ENCODE results near the gene EXOC4.

EXOC4 gene

GRCh38 chr7:133510326-133511055 is 257.6 kb downstream of the EXOC4 start:
- H3K36me3 ChIP-seq (ENCODE audit: control insufficient read depth, insufficient read depth, low read length), result no peaks in the 10 kb centered on the region
- H3K27me3 ChIP-seq (ENCODE audit: control insufficient read depth, insufficient read depth, low read length), result no peaks in the 10 kb centered on the region
- H3K9me3 ChIP-seq (ENCODE audit: control insufficient read depth, insufficient read depth, low read depth, low read length), result no peaks in the 10 kb centered on the region
- H3K9ac ChIP-seq (ENCODE audit: low read length), result no peak overlapping the region
- H3K4me1 ChIP-seq (ENCODE audit: control insufficient read depth, insufficient read depth, low read length), result peaks cover 7% of the 10 kb centered on the region
- no peak overlapping the region for H3K27ac ChIP-seq (ENCODE audit: low read depth, low read length)
- no peak overlapping the region for H3K4me3 ChIP-seq (ENCODE audit: low read depth, low read length)

GRCh38 chr7:133511252-133511651 is 258.4 kb downstream of the EXOC4 start:
- no peaks in the 10 kb centered on the region for H3K27me3 ChIP-seq (ENCODE audit: control insufficient read depth, insufficient read depth, low read length)
- H3K36me3 ChIP-seq (ENCODE audit: control insufficient read depth, insufficient read depth, low read length), result no peaks in the 10 kb centered on the region
- no peak overlapping the region for H3K27ac ChIP-seq (ENCODE audit: low read depth, low read length)
- H3K9me3 ChIP-seq (ENCODE audit: control insufficient read depth, insufficient read depth, low read depth, low read length), result no peaks in the 10 kb centered on the region
- H3K4me1 ChIP-seq (ENCODE audit: control insufficient read depth, insufficient read depth, low read length), result peaks cover 7% of the 10 kb centered on the region
- no peak overlapping the region for H3K4me3 ChIP-seq (ENCODE audit: low read depth, low read length)
- H3K9ac ChIP-seq (ENCODE audit: low read length), result no peak overlapping the region

DNA sequence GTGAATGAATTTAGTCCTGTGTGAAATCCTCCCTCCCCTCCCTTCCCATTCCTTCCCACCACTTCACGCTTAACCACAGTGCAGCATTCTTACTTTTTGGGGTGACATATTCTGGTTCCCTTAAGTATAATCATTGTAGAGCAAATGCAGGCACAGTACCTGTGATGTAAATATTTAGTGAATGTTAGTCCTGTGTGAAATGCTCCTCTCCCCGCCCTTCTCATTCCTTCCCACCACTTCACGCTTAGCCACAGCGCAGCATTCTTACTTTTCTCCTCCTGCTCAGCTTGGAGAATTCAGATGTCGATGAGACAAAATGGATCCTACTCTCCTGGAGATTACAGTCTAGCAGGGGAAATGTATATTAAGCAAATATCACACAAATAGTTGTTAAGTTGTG is 258.8 kb downstream of the EXOC4 start:
- H3K9me3 ChIP-seq (ENCODE audit: control insufficient read depth, insufficient read depth, low read depth, low read length), result no peaks in the 10 kb centered on the region
- no peak overlapping the region for H3K9ac ChIP-seq (ENCODE audit: low read length)
- H3K27me3 ChIP-seq (ENCODE audit: control insufficient read depth, insufficient read depth, low read length), result no peaks in the 10 kb centered on the region
- H3K36me3 ChIP-seq (ENCODE audit: control insufficient read depth, insufficient read depth, low read length), result no peaks in the 10 kb centered on the region
- no peak overlapping the region for H3K4me3 ChIP-seq (ENCODE audit: low read depth, low read length)
- H3K4me1 ChIP-seq (ENCODE audit: control insufficient read depth, insufficient read depth, low read length), result peaks cover 7% of the 10 kb centered on the region
- H3K27ac ChIP-seq (ENCODE audit: low read depth, low read length), result no peak overlapping the region

- Histone ChIP-seq H3K9me3 (ENCODE audit: control insufficient read depth, insufficient read depth, low read depth, low read length) (no peaks in the 10 kb centered on the region), H3K9ac (ENCODE audit: low read length) (no peak overlapping the region), H3K4me1 (ENCODE audit: control insufficient read depth, insufficient read depth, low read length) (peaks cover 7% of the 10 kb centered on the region), H3K27me3 (ENCODE audit: control insufficient read depth, insufficient read depth, low read length) (no peaks in the 10 kb centered on the region), H3K36me3 (ENCODE audit: control insufficient read depth, insufficient read depth, low read length) (no peaks in the 10 kb centered on the region), H3K27ac (ENCODE audit: low read depth, low read length) (no peak overlapping the region), H3K4me3 (ENCODE audit: low read depth, low read length) (no peak overlapping the region)
Observed at GRCh38 chr7:133512560-133512959, 259.7 kb downstream of the EXOC4 start.

- Histone ChIP-seq H3K4me3 (ENCODE audit: low read depth, low read length) (no peak overlapping the region), H3K4me1 (ENCODE audit: control insufficient read depth, insufficient read depth, low read length) (peaks cover 1% of the 10 kb centered on the region), H3K9ac (ENCODE audit: low read length) (no peak overlapping the region), H3K27me3 (ENCODE audit: control insufficient read depth, insufficient read depth, low read length) (no peaks in the 10 kb centered on the region), H3K36me3 (ENCODE audit: control insufficient read depth, insufficient read depth, low read length) (no peaks in the 10 kb centered on the region), H3K27ac (ENCODE audit: low read depth, low read length) (no peak overlapping the region), H3K9me3 (ENCODE audit: control insufficient read depth, insufficient read depth, low read depth, low read length) (0 out of 2 replicates have a peak, but pooled peaks cover 2% of the 10 kb centered on the region)
Observed at GRCh38 chr7:133513608-133514007, 260.7 kb downstream of the EXOC4 start.

- no peaks in the 10 kb centered on the region for H3K4me1 ChIP-seq (ENCODE audit: control insufficient read depth, insufficient read depth, low read length)
- no peak overlapping the region for H3K9ac ChIP-seq (ENCODE audit: low read length)
- no peak overlapping the region for H3K27ac ChIP-seq (ENCODE audit: low read depth, low read length)
- H3K27me3 ChIP-seq (ENCODE audit: control insufficient read depth, insufficient read depth, low read length), result no peaks in the 10 kb centered on the region
- H3K4me3 ChIP-seq (ENCODE audit: low read depth, low read length), result no peak overlapping the region
- no peaks in the 10 kb centered on the region for H3K36me3 ChIP-seq (ENCODE audit: control insufficient read depth, insufficient read depth, low read length)
- H3K9me3 ChIP-seq (ENCODE audit: control insufficient read depth, insufficient read depth, low read depth, low read length), result 0 out of 2 replicates have a peak, but pooled peaks cover 2% of the 10 kb centered on the region
Observed at GRCh38 chr7:133514551-133514950, 261.7 kb downstream of the EXOC4 start.

- no peak overlapping the region for H3K27ac ChIP-seq (ENCODE audit: low read depth, low read length)
- H3K27me3 ChIP-seq (ENCODE audit: control insufficient read depth, insufficient read depth, low read length), result no peaks in the 10 kb centered on the region
- H3K4me1 ChIP-seq (ENCODE audit: control insufficient read depth, insufficient read depth, low read length), result no peaks in the 10 kb centered on the region
- no peak overlapping the region for H3K4me3 ChIP-seq (ENCODE audit: low read depth, low read length)
- 0 out of 2 replicates have a peak, but pooled peaks cover 2% of the 10 kb centered on the region for H3K9me3 ChIP-seq (ENCODE audit: control insufficient read depth, insufficient read depth, low read depth, low read length)
- no peak overlapping the region for H3K9ac ChIP-seq (ENCODE audit: low read length)
- no peaks in the 10 kb centered on the region for H3K36me3 ChIP-seq (ENCODE audit: control insufficient read depth, insufficient read depth, low read length)
Observed at GRCh38 chr7:133517766-133518165, 264.9 kb downstream of the EXOC4 start.

GRCh38 chr7:133518718-133519117 is 265.8 kb downstream of the EXOC4 start:
- Histone ChIP-seq H3K4me3 (ENCODE audit: low read depth, low read length) (no peak overlapping the region), H3K4me1 (ENCODE audit: control insufficient read depth, insufficient read depth, low read length) (no peaks in the 10 kb centered on the region), H3K36me3 (ENCODE audit: control insufficient read depth, insufficient read depth, low read length) (no peaks in the 10 kb centered on the region), H3K27ac (ENCODE audit: low read depth, low read length) (no peak overlapping the region), H3K9ac (ENCODE audit: low read length) (no peak overlapping the region), H3K9me3 (ENCODE audit: control insufficient read depth, insufficient read depth, low read depth, low read length) (0 out of 2 replicates have a peak, but pooled peaks cover 2% of the 10 kb centered on the region), H3K27me3 (ENCODE audit: control insufficient read depth, insufficient read depth, low read length) (no peaks in the 10 kb centered on the region)

DNA sequence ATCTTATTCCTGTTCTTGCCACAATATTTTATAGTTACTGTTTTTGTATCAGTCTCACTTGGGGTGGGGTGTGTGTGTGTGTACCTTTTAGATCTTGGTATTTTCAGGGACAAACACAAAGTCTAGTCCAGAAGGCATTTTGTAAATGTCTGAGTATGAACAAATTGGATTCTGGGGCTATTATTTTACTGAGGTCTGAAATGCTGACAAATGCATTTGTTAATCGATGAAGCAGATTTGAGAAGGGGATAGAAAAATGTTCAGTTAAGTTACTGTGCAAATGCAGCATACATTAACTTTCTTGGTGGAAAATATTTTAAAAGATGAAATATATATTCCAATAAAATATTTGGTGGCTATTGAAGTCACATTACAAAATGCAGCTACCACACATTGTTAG is 267.4 kb downstream of the EXOC4 start:
- Histone ChIP-seq H3K27ac (ENCODE audit: low read depth, low read length) (no peak overlapping the region), H3K9ac (ENCODE audit: low read length) (no peak overlapping the region), H3K4me1 (ENCODE audit: control insufficient read depth, insufficient read depth, low read length) (no peaks in the 10 kb centered on the region), H3K27me3 (ENCODE audit: control insufficient read depth, insufficient read depth, low read length) (no peaks in the 10 kb centered on the region), H3K9me3 (ENCODE audit: control insufficient read depth, insufficient read depth, low read depth, low read length) (0 out of 2 replicates have a peak, but pooled peaks cover 2% of the 10 kb centered on the region), H3K4me3 (ENCODE audit: low read depth, low read length) (no peak overlapping the region), H3K36me3 (ENCODE audit: control insufficient read depth, insufficient read depth, low read length) (no peaks in the 10 kb centered on the region)

GRCh38 chr7:133522501-133522900 is 269.6 kb downstream of the EXOC4 start:
- Histone ChIP-seq H3K4me3 (ENCODE audit: low read depth, low read length) (no peak overlapping the region), H3K9me3 (ENCODE audit: control insufficient read depth, insufficient read depth, low read depth, low read length) (0 out of 2 replicates have a peak, but pooled peaks cover 2% of the 10 kb centered on the region), H3K4me1 (ENCODE audit: control insufficient read depth, insufficient read depth, low read length) (no peaks in the 10 kb centered on the region), H3K27me3 (ENCODE audit: control insufficient read depth, insufficient read depth, low read length) (no peaks in the 10 kb centered on the region), H3K9ac (ENCODE audit: low read length) (no peak overlapping the region), H3K36me3 (ENCODE audit: control insufficient read depth, insufficient read depth, low read length) (no peaks in the 10 kb centered on the region), H3K27ac (ENCODE audit: low read depth, low read length) (no peak overlapping the region)

DNA sequence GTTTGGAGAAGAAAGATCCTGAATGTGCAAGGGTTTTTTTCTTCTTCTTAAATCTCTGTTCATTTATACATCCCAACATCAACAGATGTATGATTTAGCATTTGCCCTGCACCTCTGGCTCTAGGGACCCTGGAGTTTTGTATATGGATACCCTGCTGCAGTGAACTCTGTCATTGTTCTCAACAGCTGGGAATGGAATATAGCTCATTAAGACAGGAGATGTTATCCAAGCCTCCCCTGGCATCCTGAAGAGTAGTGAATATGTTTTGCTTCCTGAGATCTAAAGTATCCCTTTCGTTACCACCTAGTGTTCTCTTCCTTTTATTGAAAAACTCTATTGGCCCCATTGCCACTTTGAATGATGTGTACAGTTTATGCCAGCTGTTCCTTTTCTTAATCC is 275.9 kb downstream of the EXOC4 start:
- Histone ChIP-seq H3K27me3 (ENCODE audit: control insufficient read depth, insufficient read depth, low read length) (no peaks in the 10 kb centered on the region), H3K4me3 (ENCODE audit: low read depth, low read length) (no peak overlapping the region), H3K36me3 (ENCODE audit: control insufficient read depth, insufficient read depth, low read length) (no peaks in the 10 kb centered on the region), H3K4me1 (ENCODE audit: control insufficient read depth, insufficient read depth, low read length) (no peaks in the 10 kb centered on the region), H3K9ac (ENCODE audit: low read length) (no peak overlapping the region), H3K27ac (ENCODE audit: low read depth, low read length) (no peak overlapping the region), H3K9me3 (ENCODE audit: control insufficient read depth, insufficient read depth, low read depth, low read length) (no peaks in the 10 kb centered on the region)

Data from HUES6 (cell line).